Breast epithelium (tissue), 3 donors: ENCODE measurements around the gene NGB.

Experiments
- CTCF ChIP-seq, 3 donors: fragments of 450-650 bp; IDR thresholded peaks; one replicate each; pipeline ENCODE4 v1.5.1; 2016 to 2017; ENCODE audit warnings: antibody characterized with exemption in 3 of 3, mild to moderate bottlenecking in 3 of 3, moderate library complexity in 3 of 3
- POLR2A ChIP-seq: fragments of 450-650 bp; IDR thresholded peaks from one replicate; pipeline ENCODE4 v1.6.1; 2016; ENCODE audit warnings: antibody characterized with exemption, mild to moderate bottlenecking, moderate library complexity
- POLR2AphosphoS5 ChIP-seq, 3 donors: sonication (generic); formaldehyde crosslinking; IDR thresholded peaks; one replicate each; pipeline ENCODE4 v1.6.1; 2017; ENCODE audit warnings: antibody characterized with exemption in 3 of 3

GRCh38 chr14:77236814-77237213, 34.2 kb downstream of the NGB start:
- no peak for TF ChIP-seq CTCF (IDR thresholded peaks at IDR 0.05)
- TF ChIP-seq POLR2A: no peak
- TF ChIP-seq POLR2AphosphoS5 (IDR thresholded peaks at IDR 0.05): no peak
